Activated CD8-positive, alpha-beta T cell treated with anti-CD3 and anti-CD28 coated beads for 36 hours (primary cell): ENCODE data around the gene NDUFAF3. TPM values are rescaled to one million over a fixed set of nuclear protein-coding genes. Genes with fewer than 3 reads are reported as not detected.

Experiments
- ATAC-seq: fragments of 200-7000 bp; cut with Tn5 transposase; one replicate; pipeline ENCODE4 v1.10.0; 2021; ENCODE audit warnings: mild to moderate bottlenecking, moderate library complexity
- CTCF ChIA-PET: fragments of 350-600 bp; sonication (Branson Sonifier 250); formaldehyde crosslinking; loops from one replicate; lab custom pipeline; 2021; ENCODE audit warnings: antibody characterized with exemption; lab: Charles Lee
- POLR2A ChIA-PET: fragments of 350-600 bp; sonication (Branson Sonifier 250); formaldehyde crosslinking; loops from one replicate; lab custom pipeline; 2021; ENCODE audit warnings: antibody characterized with exemption; lab: Charles Lee
- DNase-seq: peaks from one replicate; pipeline ENCODE4 v3.0.0-alpha.2; 2020
- H3K27ac Mint-ChIP-seq: one replicate; pipeline ENCODE4 v1.8.0; 2021; ENCODE audit warnings: mild to moderate bottlenecking, mixed read lengths
- H3K27me3 Mint-ChIP-seq: one replicate; pipeline ENCODE4 v1.8.0; 2021; ENCODE audit warnings: mixed read lengths
- H3K36me3 Mint-ChIP-seq: one replicate; pipeline ENCODE4 v1.8.0; 2021; ENCODE audit warnings: low read depth, mixed read lengths
- H3K4me1 Mint-ChIP-seq: one replicate; pipeline ENCODE4 v1.8.0; 2021; ENCODE audit warnings: low read depth, mixed read lengths
- H3K4me3 Mint-ChIP-seq: one replicate; pipeline ENCODE4 v1.8.0; 2021; ENCODE audit warnings: mild to moderate bottlenecking, moderate library complexity, mixed read lengths
- H3K9me3 Mint-ChIP-seq: one replicate; pipeline ENCODE4 v1.8.0; 2021; ENCODE audit warnings: mixed read lengths
- intact Hi-C: fragments of 100-400 bp; cut with micrococcal nuclease; formaldehyde crosslinking; loops from one replicate; pipeline ENCODE4 v1.10.0; 2022
- total RNA-seq, 2 experiments: library from RNA; stranded (reverse); gene quantifications; one replicate each; pipeline ENCODE4 v1.2.3, GENCODE V29; 2021
- TF ChIP-seq, protein P1 (sequence below): fragments of 200-600 bp; IDR thresholded peaks from one replicate; pipeline ENCODE4 v1.8.0; 2022; ENCODE audit warnings: antibody characterized with exemption, mild to moderate bottlenecking

Gene NDUFAF3
- total RNA-seq, 2 experiments from 2014 or later: 90.7 to 95.5 TPM

DNA sequence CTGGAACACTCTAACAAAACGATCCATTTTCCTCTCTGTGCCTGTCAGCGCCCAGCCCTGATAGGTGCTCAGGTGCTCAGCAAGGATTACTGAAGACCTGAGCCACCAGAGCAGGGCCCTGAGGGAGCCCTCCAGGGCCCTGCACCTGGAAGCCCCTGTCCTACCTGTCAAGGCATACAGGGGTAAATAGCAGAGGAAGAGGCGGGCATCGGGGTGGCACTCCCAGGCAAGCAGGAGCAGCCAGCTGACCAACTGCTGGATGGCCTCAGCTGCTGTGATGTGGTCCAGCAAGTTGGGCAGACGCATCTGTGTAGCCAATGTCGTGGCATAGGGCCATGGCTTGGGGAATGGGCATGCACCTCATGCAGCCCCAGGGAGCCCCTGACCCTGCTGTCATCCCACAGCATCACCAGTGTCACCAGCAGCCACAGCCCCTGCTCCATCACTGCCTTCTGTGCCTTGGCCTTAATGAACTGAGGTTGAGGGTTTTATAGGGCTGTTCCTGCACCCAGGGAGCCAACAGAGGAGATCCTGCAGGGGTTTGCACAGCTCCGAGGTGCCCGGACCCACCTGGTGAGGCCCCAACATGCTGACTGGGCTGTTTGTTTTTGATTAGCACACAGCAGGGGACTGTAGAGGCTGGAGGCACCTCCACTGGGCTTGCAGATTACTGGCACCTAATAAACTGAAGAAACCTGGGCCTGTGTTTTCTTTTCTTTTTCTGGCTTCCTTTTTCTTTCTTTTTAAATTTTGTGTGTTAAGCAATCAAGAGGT is 22.6 kb upstream of the NDUFAF3 start:
- CTCF ChIA-PET: no interaction called here
- POLR2A ChIA-PET: no interaction called here
- DNase-seq (no peak), ATAC-seq (no peak)
- peaks cover 7% of the 10 kb centered on the region for H3K4me1 Mint-ChIP-seq
- no peak overlapping the region for H3K4me3 Mint-ChIP-seq
- H3K27me3 Mint-ChIP-seq: no peaks in the 10 kb centered on the region
- TF ChIP-seq, protein P1, sequence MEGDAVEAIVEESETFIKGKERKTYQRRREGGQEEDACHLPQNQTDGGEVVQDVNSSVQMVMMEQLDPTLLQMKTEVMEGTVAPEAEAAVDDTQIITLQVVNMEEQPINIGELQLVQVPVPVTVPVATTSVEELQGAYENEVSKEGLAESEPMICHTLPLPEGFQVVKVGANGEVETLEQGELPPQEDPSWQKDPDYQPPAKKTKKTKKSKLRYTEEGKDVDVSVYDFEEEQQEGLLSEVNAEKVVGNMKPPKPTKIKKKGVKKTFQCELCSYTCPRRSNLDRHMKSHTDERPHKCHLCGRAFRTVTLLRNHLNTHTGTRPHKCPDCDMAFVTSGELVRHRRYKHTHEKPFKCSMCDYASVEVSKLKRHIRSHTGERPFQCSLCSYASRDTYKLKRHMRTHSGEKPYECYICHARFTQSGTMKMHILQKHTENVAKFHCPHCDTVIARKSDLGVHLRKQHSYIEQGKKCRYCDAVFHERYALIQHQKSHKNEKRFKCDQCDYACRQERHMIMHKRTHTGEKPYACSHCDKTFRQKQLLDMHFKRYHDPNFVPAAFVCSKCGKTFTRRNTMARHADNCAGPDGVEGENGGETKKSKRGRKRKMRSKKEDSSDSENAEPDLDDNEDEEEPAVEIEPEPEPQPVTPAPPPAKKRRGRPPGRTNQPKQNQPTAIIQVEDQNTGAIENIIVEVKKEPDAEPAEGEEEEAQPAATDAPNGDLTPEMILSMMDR: no peak
- no peak overlapping the region for H3K27ac Mint-ChIP-seq
- intact Hi-C loops: no loop called here
- peaks cover 1% of the 10 kb centered on the region for H3K36me3 Mint-ChIP-seq
- no peaks in the 10 kb centered on the region for H3K9me3 Mint-ChIP-seq

DNA sequence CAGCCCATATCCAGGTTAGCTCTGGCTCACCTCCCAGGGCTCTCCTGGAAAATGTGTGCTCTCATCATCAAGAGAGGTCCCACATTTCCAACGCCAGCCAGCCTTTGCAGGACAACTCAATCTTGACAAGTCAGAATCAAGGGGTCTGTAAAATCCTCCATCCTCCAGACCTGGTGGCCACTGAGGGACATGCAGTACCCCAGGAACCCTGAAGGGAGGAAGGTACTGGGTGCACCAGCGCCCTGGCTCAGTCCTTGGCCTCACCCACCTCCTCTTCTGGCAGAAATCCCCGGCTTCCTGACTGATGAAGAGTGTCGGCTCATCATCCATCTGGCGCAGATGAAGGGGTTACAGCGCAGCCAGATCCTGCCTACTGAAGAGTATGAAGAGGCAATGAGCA is 20.8 kb upstream of the NDUFAF3 start:
- POLR2A ChIA-PET: interaction anchor here (0.6 to 1.4 kb wide), 4 partner anchors 9 to 272 kb away, joined by 3 to 6 read pairs (median 5); no protein-coding TSS in a partner anchor
- intact Hi-C loops: no loop called here
- ATAC-seq: no peak
- H3K27me3 Mint-ChIP-seq: no peaks in the 10 kb centered on the region
- H3K36me3 Mint-ChIP-seq: no peaks in the 10 kb centered on the region
- H3K4me3 Mint-ChIP-seq: no peak overlapping the region
- TF ChIP-seq, protein P1: no peak
- no peak overlapping the region for H3K27ac Mint-ChIP-seq
- DNase-seq: no peak
- H3K9me3 Mint-ChIP-seq: no peaks in the 10 kb centered on the region
- H3K4me1 Mint-ChIP-seq: no peaks in the 10 kb centered on the region
- CTCF ChIA-PET: interaction anchor here (1.2 to 2.1 kb wide), 3 partner anchors 13 to 16 kb away, joined by 3 to 9 read pairs (median 4); no protein-coding TSS in a partner anchor

DNA sequence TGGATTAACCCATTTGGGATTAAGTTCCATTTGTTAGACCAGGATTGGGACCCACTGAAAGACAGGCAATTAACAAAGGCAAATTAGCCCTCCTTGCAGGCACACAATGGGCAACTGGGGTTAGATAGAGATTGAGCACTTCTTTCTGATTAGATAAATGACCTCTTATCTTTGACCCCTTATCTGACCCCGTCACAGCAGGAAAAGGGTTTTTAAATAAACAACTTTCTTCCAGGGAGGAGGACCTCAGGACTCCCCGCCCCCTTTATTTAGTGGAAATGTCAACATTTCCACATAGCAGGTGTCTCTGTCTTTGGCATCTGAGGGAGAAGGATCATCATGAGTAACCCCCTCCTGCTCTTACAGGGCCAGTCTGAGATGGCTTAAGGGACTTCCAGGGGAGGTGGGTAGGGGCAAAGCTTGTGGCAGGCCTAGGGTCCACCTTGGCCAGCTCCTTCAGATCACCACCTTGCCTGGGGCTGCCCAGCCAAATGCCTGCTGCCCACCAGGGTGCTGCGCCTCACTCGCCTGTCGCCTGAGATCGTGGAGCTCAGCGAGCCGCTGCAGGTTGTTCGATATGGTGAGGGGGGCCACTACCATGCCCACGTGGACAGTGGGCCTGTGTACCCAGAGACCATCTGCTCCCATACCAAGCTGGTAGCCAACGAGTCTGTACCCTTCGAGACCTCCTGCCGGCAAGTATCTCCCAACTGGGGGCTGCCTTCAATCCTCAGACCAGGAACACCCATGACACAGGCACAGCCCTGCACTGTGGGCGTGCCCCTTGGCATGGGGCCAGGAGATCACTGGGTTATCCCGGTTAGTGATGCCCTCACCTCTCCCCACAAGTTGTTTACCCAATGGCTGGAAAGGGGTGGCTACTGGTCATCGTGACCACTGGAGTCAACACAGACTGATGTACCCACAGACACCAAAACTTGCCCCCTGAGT is 17.3 kb upstream of the NDUFAF3 start:
- Mint-ChIP-seq H3K4me1 (peaks cover 14% of the 10 kb centered on the region), H3K27ac (no peak overlapping the region), H3K4me3 (no peak overlapping the region), H3K9me3 (no peaks in the 10 kb centered on the region), H3K36me3 (peaks cover 10% of the 10 kb centered on the region), H3K27me3 (no peaks in the 10 kb centered on the region)
- TF ChIP-seq, protein P1: no peak
- POLR2A ChIA-PET: interaction anchor here (1.2 to 7.1 kb wide), 4 partner anchors 8 to 24 kb away, joined by 3 to 200 read pairs (median 18); partner anchors contain the start of genes DALRD3, IMPDH2, NDUFAF3 and P4HTM
- DNase-seq (no peak), ATAC-seq (no peak)
- CTCF ChIA-PET: interaction anchor here (1.7 kb wide), 1 partner anchor 17 kb away, joined by 7 read pairs; no protein-coding TSS in a partner anchor
- intact Hi-C loops: no loop called here

DNA sequence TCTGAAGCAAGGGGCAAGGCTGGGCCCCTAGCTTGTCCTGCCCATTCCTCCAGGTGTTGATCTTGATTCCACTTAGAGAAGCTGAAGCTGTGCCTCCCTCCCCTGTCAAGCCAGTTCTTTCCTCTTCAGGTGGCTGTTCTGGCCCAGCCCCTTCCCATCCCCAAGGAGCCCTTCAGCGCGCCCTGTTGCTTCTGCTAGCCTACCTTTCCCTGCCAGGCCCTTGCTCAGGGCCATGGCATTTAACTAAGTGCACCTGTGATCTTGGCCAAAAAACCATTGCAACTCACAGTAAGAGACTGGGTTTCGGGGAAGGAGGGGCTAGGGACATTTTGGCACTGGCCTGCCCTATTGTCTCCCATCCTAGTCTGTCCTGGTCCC is 16.6 kb upstream of the NDUFAF3 start:
- no peak for ATAC-seq
- TF ChIP-seq, protein P1: no peak
- DNase-seq: no peak
- Mint-ChIP-seq H3K9me3 (no peaks in the 10 kb centered on the region), H3K27ac (no peak overlapping the region), H3K36me3 (peaks cover 10% of the 10 kb centered on the region), H3K4me3 (no peak overlapping the region), H3K27me3 (no peaks in the 10 kb centered on the region), H3K4me1 (peaks cover 14% of the 10 kb centered on the region)
- POLR2A ChIA-PET: interaction anchor here (1.2 to 7.1 kb wide), 5 partner anchors 9 to 23 kb away, joined by 3 to 200 read pairs (median 27); partner anchors contain the start of genes DALRD3, IMPDH2, NDUFAF3 and P4HTM
- intact Hi-C loops: no loop called here
- CTCF ChIA-PET: interaction anchor here (1.7 kb wide), 1 partner anchor 17 kb away, joined by 7 read pairs; no protein-coding TSS in a partner anchor
